Measurements from ENCODE around the gene ZBTB20.
"Not testable (repeated sequence)": the region's sequence is repeated elsewhere in the genome, so short reads cannot be mapped to it uniquely, and the experiment has no call there.

Gene ZBTB20

GRCh38 chr3:115147329-115148141, 447 bp upstream of the ZBTB20 start:
- DNase-seq, result peak; percentile 92 to 99 (median 97)

DNA sequence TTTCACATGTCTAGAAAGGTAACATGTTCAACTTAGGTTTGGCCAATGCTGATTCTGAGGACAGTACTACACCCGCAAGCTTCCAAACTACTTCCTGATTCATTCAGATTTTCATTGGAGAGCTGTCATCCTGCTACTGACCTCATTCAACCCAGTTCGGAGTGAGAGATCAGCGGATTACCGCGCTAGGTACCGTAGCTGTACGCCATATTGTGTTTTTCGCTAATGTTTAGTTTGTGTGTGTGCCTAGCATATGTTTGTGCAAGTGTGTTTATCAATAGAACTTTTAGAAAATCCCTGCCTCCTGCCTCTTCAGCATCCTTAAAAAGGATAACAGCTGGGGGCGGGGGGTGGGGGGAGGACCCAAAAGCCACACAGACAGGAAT, 1.1 kb downstream of the ZBTB20 start:
- DNase-seq, result peak in 4 of 5 donors; percentile 23 to 63 (median 38)

GRCh38 chr3:115141033-115141757, 5.9 kb downstream of the ZBTB20 start:
- DNase-seq, result no peak

DNA sequence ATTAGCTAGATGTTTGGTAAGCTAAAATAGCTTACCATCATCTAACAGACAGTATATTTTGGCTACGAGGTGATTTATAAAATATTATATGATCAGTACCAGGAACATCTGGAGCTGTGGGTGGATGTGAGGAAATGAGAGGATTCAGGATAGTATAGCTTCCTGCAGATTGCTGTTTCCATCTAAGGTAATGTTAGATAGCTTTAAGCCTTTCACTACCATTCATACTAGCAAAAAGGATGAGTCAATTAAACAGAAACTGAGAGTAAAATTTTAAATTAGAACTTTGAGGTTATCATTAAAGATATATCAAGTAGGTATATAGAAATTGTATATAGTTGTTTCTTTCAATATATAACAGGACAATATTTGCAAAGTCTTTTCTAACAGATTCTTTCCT, 8.0 kb downstream of the ZBTB20 start:
- no peak for DNase-seq

GRCh38 chr3:115134648-115135347, 12.3 kb downstream of the ZBTB20 start:
- no peak for DNase-seq

DNA sequence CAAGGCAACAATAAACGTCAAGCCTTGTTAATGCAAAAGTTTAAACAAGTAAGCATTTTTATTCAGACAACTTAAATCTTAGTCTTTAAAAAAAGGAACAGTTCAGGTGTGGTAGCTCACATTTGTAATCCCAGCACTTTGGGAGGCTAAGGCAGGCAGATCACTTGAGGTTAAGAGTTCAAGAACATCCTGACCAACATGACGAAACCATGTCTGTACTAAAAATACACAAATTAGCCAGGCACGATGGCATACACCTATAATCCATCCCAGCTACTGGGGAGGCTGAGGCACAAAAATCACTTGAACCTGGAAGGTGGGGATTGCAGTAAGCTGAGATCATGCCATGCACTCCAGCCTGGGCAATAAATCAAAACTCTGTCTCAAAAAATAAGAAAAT, 19.9 kb downstream of the ZBTB20 start:
- no peak for DNase-seq

- DNase-seq, result no peak
Observed at GRCh38 chr3:115120597-115120996, 26.5 kb downstream of the ZBTB20 start.

DNA sequence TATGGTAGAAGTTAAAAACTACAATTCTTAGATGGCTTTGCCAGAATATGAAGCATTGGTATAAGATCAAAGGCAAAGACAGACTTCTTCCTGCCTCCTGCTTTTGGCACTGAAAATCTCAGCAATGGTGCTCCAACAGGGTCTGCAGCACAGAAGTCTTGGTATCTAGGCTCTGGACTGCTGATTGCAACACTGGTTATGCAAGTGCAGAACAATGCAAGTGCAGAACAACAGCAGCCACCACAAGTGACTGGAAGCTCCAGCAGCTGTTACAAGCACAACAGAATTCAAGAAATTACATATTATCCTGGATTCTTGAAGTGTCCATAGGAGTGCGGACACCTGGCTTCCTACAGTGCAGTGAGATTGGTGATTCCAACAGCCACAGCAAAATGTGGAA, 33.7 kb downstream of the ZBTB20 start:
- no peak for DNase-seq

- DNase-seq, result no peak
Observed at GRCh38 chr3:115111632-115112031, 35.5 kb downstream of the ZBTB20 start.

DNA sequence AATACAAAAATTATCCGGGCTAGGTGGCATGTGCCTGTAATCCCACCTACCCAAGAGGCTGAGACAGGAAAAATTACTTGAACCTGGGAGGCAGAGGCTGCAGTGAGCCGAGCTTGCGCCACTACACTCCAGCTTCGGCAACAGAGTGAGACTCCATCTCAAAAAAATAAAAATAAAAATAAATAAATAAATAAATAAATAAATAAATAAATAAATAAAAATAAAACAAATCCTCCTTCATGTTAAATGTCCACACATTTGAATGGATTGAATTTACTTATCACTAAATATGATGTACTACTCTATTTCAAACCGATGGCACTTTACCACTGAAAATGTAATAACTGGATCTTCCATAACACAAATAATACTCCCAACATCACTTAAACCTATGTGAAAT, 36.3 kb downstream of the ZBTB20 start:
- no peak for DNase-seq

DNA sequence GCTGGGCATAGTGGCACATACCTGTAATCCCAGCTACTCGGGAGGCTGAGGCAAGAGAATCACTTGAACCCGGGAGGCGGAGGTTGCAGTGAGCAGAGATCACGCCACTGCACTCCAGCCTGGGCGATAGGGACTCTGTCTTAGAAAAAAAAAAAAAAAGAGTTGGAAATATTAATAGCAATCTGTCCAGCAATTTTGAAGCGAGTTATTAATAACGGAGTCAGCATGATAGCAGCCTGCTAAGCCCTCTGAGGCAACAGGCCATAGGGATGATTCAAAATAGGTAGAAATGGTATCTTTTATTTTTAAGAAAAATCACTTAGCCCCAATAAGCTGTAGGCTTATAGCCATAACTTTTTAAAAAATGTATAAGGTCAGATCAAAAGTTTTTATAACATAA, 37.0 kb downstream of the ZBTB20 start:
- not testable (repeated sequence) for DNase-seq

GRCh38 chr3:115108614-115109013, 38.5 kb downstream of the ZBTB20 start:
- DNase-seq, result no peak

GRCh38 chr3:115102046-115102445, 45.0 kb downstream of the ZBTB20 start:
- DNase-seq, result no peak

GRCh38 chr3:115100806-115101205, 46.3 kb downstream of the ZBTB20 start:
- DNase-seq, result no peak

DNA sequence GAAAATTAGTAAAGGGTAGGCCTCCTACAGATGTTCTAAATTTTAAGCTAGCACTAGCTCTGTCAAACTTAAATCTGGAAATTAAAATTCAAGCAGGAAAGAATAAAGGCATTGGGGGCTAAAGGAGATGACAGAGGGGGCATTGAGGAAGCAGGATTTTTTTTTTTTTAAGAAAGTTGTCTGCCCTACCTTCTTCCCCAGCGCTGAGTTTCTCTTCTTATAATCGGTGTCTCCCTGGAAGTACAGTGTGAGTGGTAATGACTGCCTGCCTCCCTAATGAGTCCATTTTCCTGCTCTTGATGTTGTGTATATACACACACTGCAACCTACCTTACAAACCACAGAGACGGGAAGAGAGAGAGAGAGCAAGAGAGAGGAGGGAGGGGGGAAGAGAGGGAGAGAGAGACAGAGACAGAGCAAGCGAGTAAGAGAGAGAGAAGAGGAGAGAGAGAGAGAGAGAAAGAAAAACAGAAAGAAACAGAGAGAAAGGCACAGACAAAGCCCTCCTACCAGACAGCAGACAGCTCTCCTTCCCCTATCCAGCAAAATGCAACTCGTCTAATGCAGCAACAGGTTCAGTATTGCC, 47.0 kb downstream of the ZBTB20 start:
- peak in 3 of 5 donors; percentile 0 to 56 (median 11) for DNase-seq

GRCh38 chr3:115099134-115099985, 47.7 kb downstream of the ZBTB20 start:
- no peak for DNase-seq

GRCh38 chr3:115098354-115099073, 48.6 kb downstream of the ZBTB20 start:
- no peak for DNase-seq

DNA sequence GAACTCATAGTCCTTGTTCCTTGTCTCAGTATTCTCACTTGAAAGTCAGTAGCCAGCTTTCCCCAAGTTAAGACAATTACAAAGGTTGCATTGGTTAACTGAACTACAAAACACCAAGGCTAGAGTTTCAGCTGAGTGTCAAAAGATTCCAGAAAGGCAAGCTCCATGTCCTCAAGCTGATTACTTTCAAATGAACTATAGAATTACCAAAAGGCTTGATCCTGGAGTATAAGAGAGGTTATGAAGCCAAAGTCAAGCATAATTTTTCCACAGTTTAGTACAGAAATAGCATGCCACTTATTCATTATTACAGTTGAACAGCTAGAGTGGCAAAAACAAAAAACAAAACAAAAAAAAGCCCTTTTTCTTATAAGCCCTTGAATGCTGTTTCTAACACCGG, 51.9 kb downstream of the ZBTB20 start:
- DNase-seq, result no peak

DNA sequence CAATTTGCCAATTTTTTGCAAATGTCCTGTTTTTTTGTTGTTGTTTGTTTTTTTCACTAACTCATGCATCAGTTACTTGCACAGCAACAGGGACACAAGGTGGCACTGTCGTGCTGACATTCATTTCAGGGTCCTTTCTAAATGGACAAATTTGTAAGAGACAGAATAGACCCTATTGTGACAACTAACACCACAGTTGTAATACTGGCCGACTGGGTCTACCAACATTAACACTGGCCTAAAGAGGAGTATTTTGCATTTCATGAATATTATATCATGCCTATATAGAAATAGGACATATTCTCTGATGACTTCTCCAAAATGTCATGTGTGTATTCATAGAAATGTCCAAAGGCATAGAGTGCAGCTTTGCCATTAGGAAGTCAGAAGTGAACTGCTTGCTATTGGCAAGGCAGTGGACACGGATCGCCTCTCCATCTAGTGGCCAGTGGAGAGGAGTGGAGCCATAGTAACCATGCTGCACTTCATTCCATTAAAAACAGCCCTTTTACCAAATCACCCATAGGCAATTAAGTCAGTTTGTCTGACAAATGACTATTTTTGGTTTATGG, 54.8 kb downstream of the ZBTB20 start:
- DNase-seq, result peak; percentile 10 to 50 (median 40)

GRCh38 chr3:115090712-115091111, 56.4 kb downstream of the ZBTB20 start:
- no peak for DNase-seq

DNA sequence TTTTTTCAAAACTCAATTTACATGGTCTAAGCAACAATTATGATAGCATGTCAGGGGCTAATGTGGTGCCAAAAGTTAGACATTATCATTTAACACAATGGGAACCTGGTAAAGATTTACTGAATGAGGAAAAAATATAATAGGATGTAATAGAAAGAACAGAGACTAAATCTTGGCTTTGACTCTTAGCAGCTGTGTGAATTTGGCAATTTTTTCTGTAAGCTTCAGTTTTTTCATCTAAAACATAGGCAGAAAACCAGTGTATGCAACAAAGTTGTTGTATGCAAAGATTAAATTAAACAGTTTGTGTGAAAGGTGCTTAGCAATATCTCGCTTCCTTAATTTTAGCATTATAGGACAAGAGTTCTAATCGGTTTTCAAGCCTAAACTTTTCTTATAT, 57.6 kb downstream of the ZBTB20 start:
- DNase-seq, result no peak
